ENCODE results near the gene FAAP100. TPM values are rescaled to one million over a fixed set of nuclear protein-coding genes. Genes with fewer than 3 reads are reported as not detected.
A peak's percentile ranks its signal among the peaks of the same experiment; 100 is the strongest.

FAAP100 gene
- total RNA-seq, 1 experiment from 2014 or later, result 34.0 TPM

DNA sequence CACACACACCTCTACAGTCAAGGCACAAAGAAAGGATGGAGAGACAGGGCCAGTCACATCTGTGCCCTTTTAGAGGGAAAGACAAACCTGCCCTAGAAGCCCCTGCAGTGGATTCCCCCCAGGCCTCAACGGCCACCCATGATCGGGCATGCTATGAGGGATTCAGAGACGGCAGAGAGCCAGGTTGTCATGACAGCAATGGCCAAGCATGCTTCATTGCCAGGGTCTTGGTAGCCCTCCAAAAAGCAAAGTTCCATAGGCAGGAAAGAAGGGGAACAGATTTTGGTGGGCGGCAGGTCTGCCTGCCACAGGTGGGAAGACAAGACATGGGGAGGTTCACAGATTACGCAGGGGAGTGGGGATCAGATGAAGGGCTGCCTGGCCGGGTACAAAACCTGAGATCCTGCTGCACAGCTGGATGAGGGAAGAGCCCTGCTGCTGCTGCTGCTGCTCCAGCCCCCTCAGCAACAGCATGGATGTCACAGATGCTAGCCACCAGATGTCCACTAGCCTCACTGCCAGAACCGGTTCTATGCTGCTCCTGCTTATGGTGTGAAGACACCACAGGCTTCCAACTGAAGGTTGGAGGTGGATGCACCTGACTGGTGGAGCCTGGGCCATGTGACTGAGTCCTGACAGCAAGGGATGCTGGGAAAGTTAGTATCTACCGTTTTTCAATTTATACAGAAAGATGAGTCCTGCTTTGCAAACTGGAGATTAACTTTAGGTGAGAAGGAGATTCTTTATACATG, 57.4 kb downstream of the FAAP100 start:
- DNase-seq, result peak in 1 of 2 experiments; percentile 30
- no peaks in the 10 kb centered on the region for H3K79me2 ChIP-seq (ENCODE audit: low read depth)
- intact Hi-C loops (cut with micrococcal nuclease; ENCODE audit: unreplicated experiment), result no loop called here
- no peak for TF ChIP-seq EZH2 (IDR thresholded peaks at IDR 0.05; ENCODE audit: low read depth)
- TF ChIP-seq, protein P1, sequence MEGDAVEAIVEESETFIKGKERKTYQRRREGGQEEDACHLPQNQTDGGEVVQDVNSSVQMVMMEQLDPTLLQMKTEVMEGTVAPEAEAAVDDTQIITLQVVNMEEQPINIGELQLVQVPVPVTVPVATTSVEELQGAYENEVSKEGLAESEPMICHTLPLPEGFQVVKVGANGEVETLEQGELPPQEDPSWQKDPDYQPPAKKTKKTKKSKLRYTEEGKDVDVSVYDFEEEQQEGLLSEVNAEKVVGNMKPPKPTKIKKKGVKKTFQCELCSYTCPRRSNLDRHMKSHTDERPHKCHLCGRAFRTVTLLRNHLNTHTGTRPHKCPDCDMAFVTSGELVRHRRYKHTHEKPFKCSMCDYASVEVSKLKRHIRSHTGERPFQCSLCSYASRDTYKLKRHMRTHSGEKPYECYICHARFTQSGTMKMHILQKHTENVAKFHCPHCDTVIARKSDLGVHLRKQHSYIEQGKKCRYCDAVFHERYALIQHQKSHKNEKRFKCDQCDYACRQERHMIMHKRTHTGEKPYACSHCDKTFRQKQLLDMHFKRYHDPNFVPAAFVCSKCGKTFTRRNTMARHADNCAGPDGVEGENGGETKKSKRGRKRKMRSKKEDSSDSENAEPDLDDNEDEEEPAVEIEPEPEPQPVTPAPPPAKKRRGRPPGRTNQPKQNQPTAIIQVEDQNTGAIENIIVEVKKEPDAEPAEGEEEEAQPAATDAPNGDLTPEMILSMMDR (conservative IDR thresholded peaks at IDR 0.05), result no peak
- no peak overlapping the region for H3K4me3 ChIP-seq
- H3K9me2 ChIP-seq (ENCODE audit: insufficient read depth), result no peaks in the 10 kb centered on the region
- POLR2A ChIA-PET (ENCODE audit: unreplicated experiment), result no interaction called here
- no peak overlapping the region for H3K27ac ChIP-seq
- H4K20me1 ChIP-seq (ENCODE audit: insufficient read depth), result no peaks in the 10 kb centered on the region
- peaks cover 1% of the 10 kb centered on the region; the same call in 1 of the 2 replicates for H3F3A ChIP-seq (ENCODE audit: insufficient read depth, low read depth)
- CTCF ChIA-PET, result no interaction called here
- no peak overlapping the region for H2AFZ ChIP-seq
- H3K36me3 ChIP-seq (ENCODE audit: low read depth), result no peaks in the 10 kb centered on the region
- no peaks in the 10 kb centered on the region for H3K9me3 ChIP-seq (ENCODE audit: insufficient read depth, low read depth)
- H3K4me2 ChIP-seq, result no peak overlapping the region
- H3K27me3 ChIP-seq (ENCODE audit: insufficient read depth, low read depth), result no peaks in the 10 kb centered on the region
- no TSS peak for BruUV-seq (replicated peaks)
- H3K4me1 ChIP-seq (replicated peaks; ENCODE audit: insufficient read depth), result no peaks in the 10 kb centered on the region

DNA sequence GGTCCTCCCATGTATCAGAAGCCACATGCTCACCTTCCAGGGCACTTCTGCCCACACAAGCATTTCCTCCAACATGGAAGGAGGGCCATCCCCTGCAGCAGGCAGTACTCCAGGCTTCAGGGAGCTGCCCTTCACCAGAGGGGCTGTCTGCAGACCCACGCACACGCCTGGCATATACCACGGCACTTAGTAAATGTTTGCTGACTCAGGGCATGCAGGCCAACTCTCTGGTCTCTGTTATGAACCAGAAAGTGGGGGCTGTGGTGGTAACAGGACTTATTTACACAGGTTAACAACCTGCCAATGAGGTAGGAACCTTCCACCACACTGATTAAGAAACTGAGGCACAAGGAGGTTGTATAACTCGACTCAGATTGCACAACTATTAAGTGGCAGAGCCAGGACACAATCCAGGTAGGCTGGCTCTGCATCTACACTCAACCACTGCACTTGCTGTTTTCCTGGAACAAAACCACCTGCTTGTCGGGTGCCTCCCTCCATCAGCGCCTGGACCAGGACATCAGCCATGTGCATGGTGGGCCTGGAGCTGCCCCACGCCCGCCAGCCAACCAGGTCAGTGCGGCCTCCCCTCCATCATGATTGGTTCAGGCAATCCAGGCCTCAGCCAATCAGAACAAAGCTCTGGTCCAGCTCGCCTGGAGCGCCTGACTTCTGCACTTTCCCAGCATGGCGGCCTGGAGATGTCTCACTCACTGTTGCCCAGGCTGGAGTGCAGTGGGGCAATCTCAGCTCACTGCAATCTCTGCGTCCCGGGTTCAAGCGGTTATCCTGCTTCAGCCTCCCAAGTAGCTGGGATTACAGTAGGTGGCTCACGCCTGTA, 58.7 kb downstream of the FAAP100 start:
- no peaks in the 10 kb centered on the region for H3K27me3 ChIP-seq (ENCODE audit: insufficient read depth, low read depth)
- H2AFZ ChIP-seq, result no peak overlapping the region
- intact Hi-C loops (cut with micrococcal nuclease; ENCODE audit: unreplicated experiment), result no loop called here
- no peaks in the 10 kb centered on the region for H3K36me3 ChIP-seq (ENCODE audit: low read depth)
- CTCF ChIA-PET, result interaction anchor here (0.5 kb wide), 1 partner anchor 75 kb away, joined by 4 read pairs; no protein-coding TSS in a partner anchor
- H4K20me1 ChIP-seq (ENCODE audit: insufficient read depth), result no peaks in the 10 kb centered on the region
- no TSS peak for BruUV-seq (replicated peaks)
- TF ChIP-seq EZH2 (IDR thresholded peaks at IDR 0.05; ENCODE audit: low read depth), result no peak
- TF ChIP-seq, protein P1 (conservative IDR thresholded peaks at IDR 0.05), result no peak
- no peaks in the 10 kb centered on the region for H3K9me2 ChIP-seq (ENCODE audit: insufficient read depth)
- POLR2A ChIA-PET (ENCODE audit: unreplicated experiment), result no interaction called here
- no peaks in the 10 kb centered on the region for H3K9me3 ChIP-seq (ENCODE audit: insufficient read depth, low read depth)
- H3K27ac ChIP-seq, result no peak overlapping the region
- no peaks in the 10 kb centered on the region for H3F3A ChIP-seq (ENCODE audit: insufficient read depth, low read depth)
- no peak overlapping the region for H3K4me2 ChIP-seq
- no peaks in the 10 kb centered on the region for H3K79me2 ChIP-seq (ENCODE audit: low read depth)
- H3K4me3 ChIP-seq, result no peak overlapping the region
- no peak for DNase-seq
- no peaks in the 10 kb centered on the region for H3K4me1 ChIP-seq (replicated peaks; ENCODE audit: insufficient read depth)

DNA sequence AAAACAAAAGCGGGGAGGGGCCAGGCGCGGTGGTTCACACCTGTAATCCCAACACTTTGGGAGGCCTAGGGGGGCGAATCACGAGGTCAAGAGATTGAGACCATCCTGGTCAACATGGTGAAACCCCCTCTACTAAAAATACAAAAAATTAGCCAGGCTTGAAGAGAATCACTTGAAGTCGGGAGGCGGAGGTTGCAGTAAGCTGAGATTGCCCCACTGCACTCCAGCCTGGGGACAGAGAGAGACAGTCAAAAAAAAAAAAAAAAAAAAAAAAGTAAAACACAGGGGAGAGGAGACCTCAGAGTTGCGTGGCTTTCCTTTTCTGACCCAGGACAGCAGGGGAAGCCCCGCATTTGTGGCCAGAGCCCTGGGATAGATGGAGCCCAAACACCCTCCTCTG, 59.4 kb downstream of the FAAP100 start:
- intact Hi-C loops (cut with micrococcal nuclease; ENCODE audit: unreplicated experiment), result no loop called here
- BruUV-seq (replicated peaks), result no TSS peak
- ChIA-PET CTCF (interaction anchor here (1.0 kb wide), 1 partner anchor 140 kb away, joined by 3 read pairs; no protein-coding TSS in a partner anchor), POLR2A (ENCODE audit: unreplicated experiment) (interaction anchor here (1.1 kb wide), 1 partner anchor 17 kb away, joined by 22 read pairs; no protein-coding TSS in a partner anchor)
- no peaks in the 10 kb centered on the region for H3K9me2 ChIP-seq (ENCODE audit: insufficient read depth)
- H3K79me2 ChIP-seq (ENCODE audit: low read depth), result no peaks in the 10 kb centered on the region
- DNase-seq, result no peak
- no peak overlapping the region for H3K4me2 ChIP-seq
- no peaks in the 10 kb centered on the region for H3K4me1 ChIP-seq (replicated peaks; ENCODE audit: insufficient read depth)
- H3K36me3 ChIP-seq (ENCODE audit: low read depth), result no peaks in the 10 kb centered on the region
- H3F3A ChIP-seq (ENCODE audit: insufficient read depth, low read depth), result no peaks in the 10 kb centered on the region
- no peaks in the 10 kb centered on the region for H3K27me3 ChIP-seq (ENCODE audit: insufficient read depth, low read depth)
- no peaks in the 10 kb centered on the region for H3K9me3 ChIP-seq (ENCODE audit: insufficient read depth, low read depth)
- no peaks in the 10 kb centered on the region for H4K20me1 ChIP-seq (ENCODE audit: insufficient read depth)
- TF ChIP-seq, protein P1 (conservative IDR thresholded peaks at IDR 0.05), result no peak
- TF ChIP-seq EZH2 (IDR thresholded peaks at IDR 0.05; ENCODE audit: low read depth), result no peak
- H2AFZ ChIP-seq, result no peak overlapping the region
- H3K4me3 ChIP-seq, result no peak overlapping the region
- H3K27ac ChIP-seq, result no peak overlapping the region
